ENCODE results near the gene ST8SIA4. TPM values are rescaled to one million over a fixed set of nuclear protein-coding genes. Genes with fewer than 3 reads are reported as not detected.

Gene ST8SIA4
- total RNA-seq, 2 experiments from 2014 or later = 17.8 to 19.5 TPM

DNA sequence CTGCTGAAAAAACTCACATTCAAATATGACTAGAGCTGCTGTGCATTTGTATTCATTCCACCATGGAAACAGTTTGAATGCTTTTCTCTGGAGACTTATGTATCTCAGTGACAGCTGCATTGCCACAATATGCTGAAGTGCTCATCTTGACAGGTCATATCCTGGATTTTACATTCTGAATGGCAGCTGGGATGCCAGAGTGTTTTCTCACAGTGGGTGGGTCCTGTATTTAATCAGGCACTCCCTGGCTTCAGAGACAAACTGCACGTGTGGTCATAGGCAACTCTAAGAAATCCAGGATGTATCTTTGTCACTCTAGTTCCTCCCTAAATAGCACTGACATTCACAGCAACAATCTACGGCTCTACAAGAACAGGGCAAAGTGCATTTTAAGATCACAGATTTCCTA, 75.6 kb downstream of the ST8SIA4 start:
- Histone ChIP-seq H3K4me3 (ENCODE audit: low read length) (no peak overlapping the region), H3K27ac (ENCODE audit: low read depth in 1 of 2, low read length in 2 of 2) (no peak overlapping the region), H3K36me3 (ENCODE audit: insufficient read depth, low read length) (no peaks in the 10 kb centered on the region), H3K4me1 (ENCODE audit: insufficient read depth, low read length) (peaks cover 3% of the 10 kb centered on the region), H3K27me3 (ENCODE audit: control insufficient read depth in 1 of 2, insufficient read depth in 2 of 2, low read length in 2 of 2) (no peaks in the 10 kb centered on the region), H3K9me3 (ENCODE audit: control insufficient read depth in 1 of 2, insufficient read depth in 1 of 2, low read length in 2 of 2) (no peaks in the 10 kb centered on the region)
- Mint-ChIP-seq H3K4me3 (no peak overlapping the region), H3K9me3 (no peaks in the 10 kb centered on the region), H3K36me3 (ENCODE audit: low read depth) (peaks cover 19% of the 10 kb centered on the region), H3K4me1 (ENCODE audit: low read depth) (peaks cover 37% of the 10 kb centered on the region), H3K27me3 (no peaks in the 10 kb centered on the region), H3K27ac (no peak overlapping the region)
- peak in 2 of 14 experiments; percentile 16 to 32 for DNase-seq
- CTCF ChIA-PET = interaction anchor here (1.4 kb wide), 1 partner anchor 9 kb away, joined by 4 read pairs; no protein-coding TSS in a partner anchor
- POLR2A ChIA-PET = interaction anchor here (1.1 to 1.5 kb wide), 2 partner anchors 74 to 75 kb away, joined by 4 to 6 read pairs; partner anchors contain the start of gene ST8SIA4
- intact Hi-C loops (cut with DNase I, micrococcal nuclease) = no loop called here
- ATAC-seq (ENCODE audit: poor library complexity) = no peak
- TF ChIP-seq, protein P1, sequence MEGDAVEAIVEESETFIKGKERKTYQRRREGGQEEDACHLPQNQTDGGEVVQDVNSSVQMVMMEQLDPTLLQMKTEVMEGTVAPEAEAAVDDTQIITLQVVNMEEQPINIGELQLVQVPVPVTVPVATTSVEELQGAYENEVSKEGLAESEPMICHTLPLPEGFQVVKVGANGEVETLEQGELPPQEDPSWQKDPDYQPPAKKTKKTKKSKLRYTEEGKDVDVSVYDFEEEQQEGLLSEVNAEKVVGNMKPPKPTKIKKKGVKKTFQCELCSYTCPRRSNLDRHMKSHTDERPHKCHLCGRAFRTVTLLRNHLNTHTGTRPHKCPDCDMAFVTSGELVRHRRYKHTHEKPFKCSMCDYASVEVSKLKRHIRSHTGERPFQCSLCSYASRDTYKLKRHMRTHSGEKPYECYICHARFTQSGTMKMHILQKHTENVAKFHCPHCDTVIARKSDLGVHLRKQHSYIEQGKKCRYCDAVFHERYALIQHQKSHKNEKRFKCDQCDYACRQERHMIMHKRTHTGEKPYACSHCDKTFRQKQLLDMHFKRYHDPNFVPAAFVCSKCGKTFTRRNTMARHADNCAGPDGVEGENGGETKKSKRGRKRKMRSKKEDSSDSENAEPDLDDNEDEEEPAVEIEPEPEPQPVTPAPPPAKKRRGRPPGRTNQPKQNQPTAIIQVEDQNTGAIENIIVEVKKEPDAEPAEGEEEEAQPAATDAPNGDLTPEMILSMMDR (IDR thresholded peaks at IDR 0.05) = no peak

DNA sequence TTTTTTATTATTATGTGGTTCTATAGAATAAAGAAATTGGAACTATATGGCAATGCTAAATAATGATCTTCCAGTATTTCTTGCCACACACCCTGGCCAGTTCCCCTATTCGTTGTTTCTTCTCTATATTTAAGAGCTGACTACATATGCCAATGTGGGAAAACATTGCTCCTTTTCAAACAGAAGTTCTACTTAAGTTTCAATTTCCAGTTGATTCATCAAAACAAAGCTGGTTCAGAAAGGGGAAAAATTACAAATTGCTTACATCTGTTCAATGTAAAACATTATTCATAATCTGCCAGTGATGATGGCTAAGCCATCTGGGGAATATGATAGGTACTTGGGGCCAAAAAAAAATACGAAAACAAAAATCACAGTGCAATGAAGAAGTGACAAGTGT, 76.9 kb downstream of the ST8SIA4 start:
- H3K9me3 Mint-ChIP-seq = no peaks in the 10 kb centered on the region
- H3K36me3 ChIP-seq (ENCODE audit: insufficient read depth, low read length) = no peaks in the 10 kb centered on the region
- H3K27ac Mint-ChIP-seq = no peak overlapping the region
- H3K4me1 Mint-ChIP-seq (ENCODE audit: low read depth) = peaks cover 39% of the 10 kb centered on the region
- H3K27me3 ChIP-seq (ENCODE audit: control insufficient read depth in 1 of 2, insufficient read depth in 2 of 2, low read length in 2 of 2) = no peaks in the 10 kb centered on the region
- H3K27me3 Mint-ChIP-seq = no peaks in the 10 kb centered on the region
- H3K36me3 Mint-ChIP-seq (ENCODE audit: low read depth) = peaks cover 22% of the 10 kb centered on the region
- peak in 2 of 14 experiments; percentile 35 to 37 for DNase-seq
- no peak overlapping the region for H3K4me3 Mint-ChIP-seq
- CTCF ChIA-PET = no interaction called here
- peaks cover 3% of the 10 kb centered on the region for H3K4me1 ChIP-seq (ENCODE audit: insufficient read depth, low read length)
- H3K27ac ChIP-seq (ENCODE audit: low read depth in 1 of 2, low read length in 2 of 2) = no peak overlapping the region
- no peak for ATAC-seq (ENCODE audit: poor library complexity)
- no peaks in the 10 kb centered on the region for H3K9me3 ChIP-seq (ENCODE audit: control insufficient read depth in 1 of 2, insufficient read depth in 1 of 2, low read length in 2 of 2)
- TF ChIP-seq, protein P1 (IDR thresholded peaks at IDR 0.05) = no peak
- no peak overlapping the region for H3K4me3 ChIP-seq (ENCODE audit: low read length)
- POLR2A ChIA-PET = no interaction called here
- intact Hi-C loops (cut with DNase I, micrococcal nuclease) = no loop called here

DNA sequence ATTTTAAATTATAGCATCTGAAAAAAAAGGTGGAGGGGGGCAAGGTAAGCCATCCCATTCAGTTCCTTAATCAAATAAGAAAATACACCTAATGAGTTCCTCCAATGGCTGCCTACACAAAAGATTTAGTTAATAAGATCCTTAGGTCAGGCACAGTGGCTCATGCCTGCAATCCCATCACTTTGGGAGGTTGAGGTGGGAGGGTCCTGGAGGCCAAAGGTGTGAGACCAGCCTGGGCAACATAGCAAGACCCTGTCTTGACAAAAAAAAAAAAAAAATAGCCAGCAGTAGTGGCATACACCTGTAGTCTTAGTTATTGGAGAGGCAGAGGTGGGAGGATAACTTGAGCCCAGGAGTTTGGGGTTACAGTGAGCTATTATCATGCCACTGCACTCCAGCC, 78.4 kb downstream of the ST8SIA4 start:
- TF ChIP-seq, protein P1 (IDR thresholded peaks at IDR 0.05) = no peak
- H3K9me3 Mint-ChIP-seq = no peaks in the 10 kb centered on the region
- no peaks in the 10 kb centered on the region for H3K27me3 Mint-ChIP-seq
- Histone ChIP-seq H3K4me3 (ENCODE audit: low read length) (no peak overlapping the region), H3K36me3 (ENCODE audit: insufficient read depth, low read length) (no peaks in the 10 kb centered on the region), H3K9me3 (ENCODE audit: control insufficient read depth in 1 of 2, insufficient read depth in 1 of 2, low read length in 2 of 2) (no peaks in the 10 kb centered on the region), H3K4me1 (ENCODE audit: insufficient read depth, low read length) (peaks cover 3% of the 10 kb centered on the region), H3K27ac (ENCODE audit: low read depth in 1 of 2, low read length in 2 of 2) (no peak overlapping the region), H3K27me3 (ENCODE audit: control insufficient read depth in 1 of 2, insufficient read depth in 2 of 2, low read length in 2 of 2) (no peaks in the 10 kb centered on the region)
- peaks cover 19% of the 10 kb centered on the region for H3K36me3 Mint-ChIP-seq (ENCODE audit: low read depth)
- DNase-seq (no peak), ATAC-seq (ENCODE audit: poor library complexity) (no peak)
- intact Hi-C loops (cut with DNase I, micrococcal nuclease) = no loop called here
- H3K4me1 Mint-ChIP-seq (ENCODE audit: low read depth) = peaks cover 54% of the 10 kb centered on the region
- H3K4me3 Mint-ChIP-seq = no peak overlapping the region
- no peak overlapping the region for H3K27ac Mint-ChIP-seq
- ChIA-PET POLR2A (no interaction called here), CTCF (no interaction called here)

All from CD4-positive, alpha-beta T cell (primary cell).